ENCODE results near the gene TMUB1.

TMUB1 gene

GRCh38 chr7:151066273-151066974 lies 16.9 kb downstream of the TMUB1 start:
- no peak for FAIRE-seq

- FAIRE-seq: no peak
These were observed 17.8 kb downstream of the TMUB1 start for GRCh38 chr7:151065516-151065915.

- no peak for FAIRE-seq
These were observed 18.3 kb downstream of the TMUB1 start for GRCh38 chr7:151064993-151065392.

GRCh38 chr7:151064454-151064853 lies 18.8 kb downstream of the TMUB1 start:
- FAIRE-seq: no peak

- no peak for FAIRE-seq
These were observed 20.1 kb downstream of the TMUB1 start for GRCh38 chr7:151063212-151063561.

GRCh38 chr7:151062399-151063211 lies 20.7 kb downstream of the TMUB1 start:
- no peak for FAIRE-seq

GRCh38 chr7:151062111-151062398 lies 21.2 kb downstream of the TMUB1 start:
- FAIRE-seq: no peak

- no peak for FAIRE-seq
These were observed 21.8 kb downstream of the TMUB1 start for GRCh38 chr7:151061213-151062110.

- no peak for FAIRE-seq
These were observed 22.7 kb downstream of the TMUB1 start for GRCh38 chr7:151060416-151061212.

GRCh38 chr7:151060113-151060415 lies 23.2 kb downstream of the TMUB1 start:
- FAIRE-seq: no peak

GRCh38 chr7:151059367-151060112 lies 23.8 kb downstream of the TMUB1 start, which contains the start of gene SLC4A2:
SLC4A2 (plus strand) TSS chr7:151059589; CDS start chr7:151061988, 2,399 bp downstream.
- FAIRE-seq: no peak

- no peak for FAIRE-seq
These were observed 24.4 kb downstream of the TMUB1 start for GRCh38 chr7:151058781-151059366.

GRCh38 chr7:151057989-151058780 lies 25.1 kb downstream of the TMUB1 start:
- no peak for FAIRE-seq

GRCh38 chr7:151057506-151057988 lies 25.7 kb downstream of the TMUB1 start, which contains the start of gene CDK5:
CDK5 (minus strand) TSS chr7:151057897; CDS start chr7:151057848, 49 bp downstream.
- no peak for FAIRE-seq

- FAIRE-seq: no peak
These were observed 26.4 kb downstream of the TMUB1 start for GRCh38 chr7:151056666-151057505.

GRCh38 chr7:151056283-151056665 lies 27.0 kb downstream of the TMUB1 start:
- FAIRE-seq: no peak

- no peak for FAIRE-seq
These were observed 29.5 kb downstream of the TMUB1 start for GRCh38 chr7:151053751-151054150.

GRCh38 chr7:151053096-151053495 lies 30.2 kb downstream of the TMUB1 start:
- no peak for FAIRE-seq

- no peak for FAIRE-seq
These were observed 32.2 kb downstream of the TMUB1 start for GRCh38 chr7:151051108-151051507.

Data from islet of Langerhans (tissue), 1 donor.